Adrenal gland (tissue), 12 donors: ENCODE measurements around the gene ITGA6. TPM values are rescaled to one million over a fixed set of nuclear protein-coding genes. Genes with fewer than 3 reads are reported as not detected.

Experiments used
- DNase-seq, 7 donors: peaks; one replicate each; pipeline ENCODE4 v3.0.0-alpha.2; 2019 to 2020
- H3K27ac ChIP-seq, 5 donors: fragments of 200-600 bp; sonication (generic) in 4 of 5; 1 replicate in 3 of 5; 2 replicates in 2 of 5; pipeline versions ENCODE4 v1.5.1 to v1.8.0; 2016 to 2020; ENCODE audit warnings: mild to moderate bottlenecking in 1 of 5
- H3K27me3 ChIP-seq: fragments of 200-600 bp; 2 replicates; pipeline ENCODE4 v1.8.0; 2021
- H3K36me3 ChIP-seq, 2 donors: fragments of 200-600 bp; replicated peaks in 1 of 2; 1 replicate in 1 of 2; 2 replicates in 1 of 2; pipeline versions ENCODE4 v1.5.1 to v1.8.0; 2018 to 2022
- H3K4me1 ChIP-seq, 2 donors: fragments of 200-600 bp; replicated peaks in 1 of 2; 1 replicate in 1 of 2; 2 replicates in 1 of 2; pipeline versions ENCODE4 v1.5.1 to v1.8.0; 2018 to 2021
- H3K4me3 ChIP-seq, 4 donors: fragments of 200-600 bp; sonication (generic) in 3 of 4; one replicate each; pipeline ENCODE4 v1.5.1; 2016 to 2018
- H3K9me3 ChIP-seq, 3 donors: fragments of 200-600 bp; sonication (generic) in 1 of 3; replicated peaks in 1 of 3; 1 replicate in 2 of 3; 2 replicates in 1 of 3; pipeline versions ENCODE4 v1.5.1 to v1.8.0; 2016 to 2021
- POLR2A ChIP-seq, 2 donors: fragments of 450-650 bp; IDR thresholded peaks; one replicate each; pipeline ENCODE4 v1.6.1; 2017; ENCODE audit warnings: antibody characterized with exemption in 2 of 2, mild to moderate bottlenecking in 2 of 2, moderate library complexity in 1 of 2
- WGBS, 4 donors: extraction: QIAGEN DNeasy Blood & Tissue Kit in 2 of 4; methylation state at CpG; one replicate each; pipeline versions ENCODE4 v1.1.5 to v1.1.7; 2013 to 2017; 5-methylcytosine and 5-hydroxymethylcytosine counted together
- intact Hi-C, 2 donors: fragments of 100-400 bp; cut with DNase I; formaldehyde crosslinking; loops; one replicate each; pipeline versions ENCODE4 v1.14.1 to v1.15.0; 2022 to 2023
- polyA plus RNA-seq, 3 donors: library from polyadenylated mRNA; stranded (reverse); fragments of 200-250 nt in 2 of 3; fragments of 350-450 nt in 1 of 3; fragmentation: Illumina TruSeq in 1 of 3; extraction: RNeasy Lipid Tissue Mini Kit (QIAGEN cat#74804) in 1 of 3; gene quantifications; one replicate each; pipeline ENCODE4 v1.2.3, GENCODE V29; 2013 to 2014
- total RNA-seq, 9 donors: library from RNA; depleted of rRNA in 4 of 9; stranded (reverse); fragments of >200 nt in 4 of 9; fragments of 120-200 nt in 1 of 9; fragmentation: NEBNext Ultra II Directional in 1 of 9; extraction: Animal tissue kit (Norgen Biotek cat#: 25700) in 1 of 9; gene quantifications; one replicate each; pipeline versions ENCODE4 v1.1.0 to v1.2.4, GENCODE V29; 2013 to 2023
- TF ChIP-seq, protein P1 (sequence below), 6 experiments: fragments of 450-650 bp in 4 of 6; fragments of 200-600 bp in 2 of 6; sonication (generic) in 1 of 6; IDR thresholded peaks; 1 replicate in 5 of 6; 2 replicates in 1 of 6; pipeline versions ENCODE4 v1.5.1 to v1.8.0; 2016 to 2021; ENCODE audit warnings: antibody characterized with exemption in 6 of 6, mild to moderate bottlenecking in 2 of 6, moderate library complexity in 1 of 6
- donor health status: healthy with polysubstance abuse.
- donor health status: Bipolar disorder and iron deficiency.
- donor health status: DM: yes; HTN: yes; CAD: no.
- donor health status: DM: no; HTN: no; CAD: no.
- donor health status: DM: no; HTN: no; CAD: no.
- donor health status: DM: yes; HTN: yes; CAD: no.

The ITGA6 gene
- total and polyA plus RNA-seq, 12 donors: 5.1 to 20.3 (median 10.0) TPM

DNA sequence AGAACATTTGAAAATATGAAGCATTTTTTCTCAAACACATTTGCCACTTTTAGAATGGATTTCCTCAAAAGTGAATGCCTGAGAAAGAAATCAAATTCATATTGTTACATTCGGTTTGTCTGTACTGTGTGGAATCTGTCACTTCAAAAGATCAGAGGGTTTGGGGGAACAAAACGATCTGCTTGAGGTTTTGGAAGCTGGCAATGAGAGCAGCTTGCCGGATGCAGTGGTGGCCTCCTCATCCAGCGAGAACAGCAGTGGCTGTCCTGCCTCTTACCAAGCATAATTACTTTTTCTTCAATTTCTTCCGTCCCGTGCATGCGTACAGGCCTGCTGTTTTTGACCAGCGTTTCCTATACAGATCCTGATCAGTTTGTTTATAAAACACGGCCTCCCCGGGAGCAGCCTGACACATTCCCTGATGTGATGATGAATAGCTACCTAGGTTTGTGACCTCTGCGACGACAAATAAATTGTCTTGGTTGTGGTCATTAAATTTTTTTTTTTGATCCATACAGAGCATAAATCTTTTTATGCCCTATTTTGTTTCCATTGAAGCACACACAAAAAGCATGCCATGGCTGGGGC lies 45.2 kb downstream of the ITGA6 start:
- H3K9me3 ChIP-seq: no peaks in the 10 kb centered on the region
- DNase-seq: no peak
- H3K4me1 ChIP-seq: no peaks in the 10 kb centered on the region
- no peaks in the 10 kb centered on the region for H3K27me3 ChIP-seq
- H3K4me3 ChIP-seq: no peak overlapping the region
- TF ChIP-seq POLR2A (IDR thresholded peaks at IDR 0.05): no peak
- TF ChIP-seq, protein P1, sequence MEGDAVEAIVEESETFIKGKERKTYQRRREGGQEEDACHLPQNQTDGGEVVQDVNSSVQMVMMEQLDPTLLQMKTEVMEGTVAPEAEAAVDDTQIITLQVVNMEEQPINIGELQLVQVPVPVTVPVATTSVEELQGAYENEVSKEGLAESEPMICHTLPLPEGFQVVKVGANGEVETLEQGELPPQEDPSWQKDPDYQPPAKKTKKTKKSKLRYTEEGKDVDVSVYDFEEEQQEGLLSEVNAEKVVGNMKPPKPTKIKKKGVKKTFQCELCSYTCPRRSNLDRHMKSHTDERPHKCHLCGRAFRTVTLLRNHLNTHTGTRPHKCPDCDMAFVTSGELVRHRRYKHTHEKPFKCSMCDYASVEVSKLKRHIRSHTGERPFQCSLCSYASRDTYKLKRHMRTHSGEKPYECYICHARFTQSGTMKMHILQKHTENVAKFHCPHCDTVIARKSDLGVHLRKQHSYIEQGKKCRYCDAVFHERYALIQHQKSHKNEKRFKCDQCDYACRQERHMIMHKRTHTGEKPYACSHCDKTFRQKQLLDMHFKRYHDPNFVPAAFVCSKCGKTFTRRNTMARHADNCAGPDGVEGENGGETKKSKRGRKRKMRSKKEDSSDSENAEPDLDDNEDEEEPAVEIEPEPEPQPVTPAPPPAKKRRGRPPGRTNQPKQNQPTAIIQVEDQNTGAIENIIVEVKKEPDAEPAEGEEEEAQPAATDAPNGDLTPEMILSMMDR (IDR thresholded peaks at IDR 0.05): no peak
- no peak overlapping the region for H3K27ac ChIP-seq
- H3K36me3 ChIP-seq: no peaks in the 10 kb centered on the region
- 80 to 87% (median 86%) methylated on average over 12 of the region's 12 CpGs for WGBS, 4 donors
- intact Hi-C loops: no loop called here

DNA sequence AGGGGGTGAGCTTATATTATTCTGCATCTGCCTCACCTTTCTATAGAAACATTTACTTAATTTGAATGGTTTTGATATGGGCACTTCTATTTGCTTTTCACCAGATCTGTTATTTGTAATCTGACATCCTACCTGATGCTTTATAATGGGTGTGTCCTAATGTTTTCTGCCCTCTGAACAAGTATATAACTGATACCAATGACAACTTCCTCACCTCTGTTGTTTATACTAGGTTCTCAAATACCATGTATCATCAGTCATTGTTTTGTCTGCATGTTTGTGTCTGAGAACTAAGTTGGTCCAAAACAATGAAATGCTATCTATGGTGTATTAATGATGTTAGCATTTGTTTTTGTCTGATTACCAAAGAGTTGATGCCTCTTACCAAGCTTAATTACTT lies 45.8 kb downstream of the ITGA6 start:
- no peak overlapping the region for H3K27ac ChIP-seq
- H3K4me1 ChIP-seq: no peaks in the 10 kb centered on the region
- intact Hi-C loops: no loop called here
- no peak overlapping the region for H3K4me3 ChIP-seq
- no peaks in the 10 kb centered on the region for H3K27me3 ChIP-seq
- DNase-seq: no peak
- no peaks in the 10 kb centered on the region for H3K36me3 ChIP-seq
- H3K9me3 ChIP-seq: no peaks in the 10 kb centered on the region
- TF ChIP-seq, protein P1 (IDR thresholded peaks at IDR 0.05): no peak
- no peak for TF ChIP-seq POLR2A (IDR thresholded peaks at IDR 0.05)

DNA sequence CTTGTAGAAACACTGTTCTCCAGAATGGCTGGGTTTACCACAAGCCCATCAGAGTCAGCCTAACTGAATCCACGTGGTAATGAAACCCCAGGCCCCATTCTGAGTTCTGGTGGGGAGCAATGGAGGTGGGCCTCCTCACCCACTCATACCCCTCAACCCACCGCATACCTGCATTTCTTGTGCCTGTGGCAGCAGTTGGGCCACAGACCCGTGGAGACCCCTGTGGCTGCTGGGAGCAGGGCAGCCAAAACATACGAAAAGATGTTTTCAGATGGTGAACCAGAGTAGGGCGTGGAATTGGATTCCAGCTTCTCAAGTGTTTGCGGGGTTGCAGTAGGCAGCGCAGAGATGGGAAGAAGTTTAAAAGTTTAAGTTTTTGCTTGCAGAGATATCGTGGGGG lies 51.0 kb downstream of the ITGA6 start:
- no peaks in the 10 kb centered on the region for H3K36me3 ChIP-seq
- intact Hi-C loops: no loop called here
- peaks cover 0 to 12% of the 10 kb centered on the region in 2 donors for H3K4me1 ChIP-seq
- no peaks in the 10 kb centered on the region for H3K9me3 ChIP-seq
- H3K4me3 ChIP-seq: no peak overlapping the region
- no peak overlapping the region for H3K27ac ChIP-seq
- 88 to 97% (median 92%) methylated on average over 6 to 8 of the region's 8 CpGs for WGBS, 4 donors
- no peak for DNase-seq
- no peaks in the 10 kb centered on the region for H3K27me3 ChIP-seq
- TF ChIP-seq, protein P1 (IDR thresholded peaks at IDR 0.05): no peak
- TF ChIP-seq POLR2A (IDR thresholded peaks at IDR 0.05): no peak

DNA sequence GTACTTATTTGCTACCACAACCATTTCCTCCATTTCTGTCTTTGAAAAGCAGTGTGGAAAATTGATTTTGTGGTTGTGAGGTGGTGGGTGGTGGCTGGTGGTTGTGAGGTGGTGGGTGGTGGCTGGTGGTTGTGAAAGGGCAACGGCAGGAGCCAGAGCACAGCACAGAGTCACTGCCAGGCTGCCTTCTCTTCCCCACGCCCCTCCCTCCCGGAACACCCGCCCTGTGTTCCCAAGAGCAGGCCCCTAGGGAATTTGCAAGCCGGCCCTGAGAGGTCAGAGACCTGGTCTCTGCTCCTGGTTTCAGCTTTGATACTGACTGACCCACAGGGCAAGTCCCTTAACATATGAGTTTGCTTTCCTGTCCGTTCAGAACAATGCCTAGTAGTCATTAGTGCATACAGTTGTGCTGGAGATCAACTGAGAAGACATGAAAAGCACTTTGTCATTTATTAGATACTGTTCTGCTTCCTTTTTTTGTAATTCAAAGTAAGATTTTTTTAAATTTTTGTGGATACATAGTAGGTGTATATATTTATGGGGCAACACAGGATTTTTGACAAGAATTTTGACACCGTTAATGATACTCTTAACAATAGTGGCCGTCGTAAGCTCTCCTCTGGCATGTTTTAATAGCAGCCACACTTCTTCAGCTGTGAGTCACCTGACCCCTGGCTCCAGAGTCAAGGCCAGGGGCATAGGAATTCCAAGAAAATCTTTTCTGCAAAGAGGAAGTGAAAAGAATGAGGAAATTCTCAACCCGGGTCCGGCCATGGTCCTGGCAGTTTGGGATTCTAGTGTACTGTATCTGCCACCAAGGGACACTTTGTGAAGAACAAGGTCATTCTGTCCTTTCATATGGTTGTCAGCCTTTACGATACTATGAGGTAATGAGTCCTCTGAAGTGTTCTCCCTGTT lies 53.2 kb downstream of the ITGA6 start:
- 28 to 45% (median 41%) methylated on average over 11 to 12 of the region's 12 CpGs for WGBS, 4 donors
- Histone ChIP-seq H3K27me3 (no peaks in the 10 kb centered on the region), H3K4me1 (peaks cover 0 to 12% of the 10 kb centered on the region in 2 donors), H3K27ac (peak overlapping the region in 1 of 5 donors; percentile 38), H3K4me3 (no peak overlapping the region), H3K9me3 (no peaks in the 10 kb centered on the region), H3K36me3 (no peaks in the 10 kb centered on the region)
- no peak for TF ChIP-seq POLR2A (IDR thresholded peaks at IDR 0.05)
- TF ChIP-seq, protein P1 (IDR thresholded peaks at IDR 0.05): no peak
- intact Hi-C loops: no loop called here
- DNase-seq: peak; percentile 31 to 75 (median 59)
